ENCODE results near the gene DAZAP1. TPM values are rescaled to one million over a fixed set of nuclear protein-coding genes. Genes with fewer than 3 reads are reported as not detected.

The DAZAP1 gene
- total RNA-seq, 2 experiments from 2014 or later = 128 to 133 TPM

- H3K4me3 ChIP-seq (ENCODE audit: low read length) = no peak overlapping the region
- peaks cover 78% of the 10 kb centered on the region for H3K4me1 ChIP-seq (ENCODE audit: insufficient read depth, low read length)
- ChIA-PET POLR2A (interaction anchor here (0.9 to 2.6 kb wide), 3 partner anchors 8 to 142 kb away, joined by 3 to 11 read pairs (median 3); partner anchors contain the start of gene CIRBP), CTCF (no interaction called here)
- TF ChIP-seq, protein P1, sequence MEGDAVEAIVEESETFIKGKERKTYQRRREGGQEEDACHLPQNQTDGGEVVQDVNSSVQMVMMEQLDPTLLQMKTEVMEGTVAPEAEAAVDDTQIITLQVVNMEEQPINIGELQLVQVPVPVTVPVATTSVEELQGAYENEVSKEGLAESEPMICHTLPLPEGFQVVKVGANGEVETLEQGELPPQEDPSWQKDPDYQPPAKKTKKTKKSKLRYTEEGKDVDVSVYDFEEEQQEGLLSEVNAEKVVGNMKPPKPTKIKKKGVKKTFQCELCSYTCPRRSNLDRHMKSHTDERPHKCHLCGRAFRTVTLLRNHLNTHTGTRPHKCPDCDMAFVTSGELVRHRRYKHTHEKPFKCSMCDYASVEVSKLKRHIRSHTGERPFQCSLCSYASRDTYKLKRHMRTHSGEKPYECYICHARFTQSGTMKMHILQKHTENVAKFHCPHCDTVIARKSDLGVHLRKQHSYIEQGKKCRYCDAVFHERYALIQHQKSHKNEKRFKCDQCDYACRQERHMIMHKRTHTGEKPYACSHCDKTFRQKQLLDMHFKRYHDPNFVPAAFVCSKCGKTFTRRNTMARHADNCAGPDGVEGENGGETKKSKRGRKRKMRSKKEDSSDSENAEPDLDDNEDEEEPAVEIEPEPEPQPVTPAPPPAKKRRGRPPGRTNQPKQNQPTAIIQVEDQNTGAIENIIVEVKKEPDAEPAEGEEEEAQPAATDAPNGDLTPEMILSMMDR (IDR thresholded peaks at IDR 0.05) = no peak
- H3K9me3 ChIP-seq (ENCODE audit: control insufficient read depth in 1 of 2, insufficient read depth in 1 of 2, low read length in 2 of 2) = no peaks in the 10 kb centered on the region
- Mint-ChIP-seq H3K9me3 (no peaks in the 10 kb centered on the region), H3K36me3 (ENCODE audit: low read depth) (peaks cover 44% of the 10 kb centered on the region), H3K4me1 (ENCODE audit: low read depth) (peaks cover 63% of the 10 kb centered on the region), H3K4me3 (peak overlapping the region; percentile 96), H3K27ac (peak overlapping the region; percentile 97), H3K27me3 (no peaks in the 10 kb centered on the region)
- DNase-seq (peak in 1 of 14 experiments; percentile 38), ATAC-seq (ENCODE audit: poor library complexity) (no peak)
- H3K36me3 ChIP-seq (ENCODE audit: insufficient read depth, low read length) = peaks cover 38% of the 10 kb centered on the region
- no peaks in the 10 kb centered on the region for H3K27me3 ChIP-seq (ENCODE audit: control insufficient read depth in 1 of 2, insufficient read depth in 2 of 2, low read length in 2 of 2)
- intact Hi-C loops (cut with DNase I, micrococcal nuclease) = no loop called here
- peak overlapping the region in 1 of 2 donors; percentile 23 for H3K27ac ChIP-seq (ENCODE audit: low read depth in 1 of 2, low read length in 2 of 2)
Measured at GRCh38 chr19:1410136-1410786, 2.9 kb downstream of the DAZAP1 start.

DNA sequence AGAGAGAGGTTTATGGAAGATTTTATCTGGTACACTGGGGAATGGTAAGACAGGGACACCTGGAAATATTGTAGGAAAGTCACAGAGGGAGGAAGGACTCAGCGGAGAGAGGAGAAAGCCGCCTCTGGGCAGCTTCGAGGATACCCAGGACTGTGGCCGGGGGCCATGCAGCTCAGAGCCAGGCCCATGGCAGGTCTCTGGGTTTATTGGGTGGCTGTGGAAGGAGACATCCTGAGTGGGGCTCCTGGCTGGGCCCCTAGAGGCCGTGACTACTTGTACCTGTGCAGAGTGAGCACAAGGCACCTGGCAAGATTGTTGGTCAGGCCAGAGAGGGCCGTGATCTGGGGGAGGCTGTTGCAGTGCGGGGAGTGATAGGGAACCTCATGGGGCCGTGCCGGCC lies 3.4 kb downstream of the DAZAP1 start:
- Mint-ChIP-seq H3K4me1 (ENCODE audit: low read depth) (peaks cover 68% of the 10 kb centered on the region), H3K36me3 (ENCODE audit: low read depth) (peaks cover 50% of the 10 kb centered on the region), H3K27ac (peak overlapping the region; percentile 97), H3K4me3 (peak overlapping the region; percentile 96), H3K27me3 (no peaks in the 10 kb centered on the region), H3K9me3 (no peaks in the 10 kb centered on the region)
- ChIA-PET POLR2A (interaction anchor here (2.6 kb wide), 1 partner anchor 142 kb away, joined by 11 read pairs; the partner anchor contains the start of gene CIRBP), CTCF (no interaction called here)
- Histone ChIP-seq H3K36me3 (ENCODE audit: insufficient read depth, low read length) (peaks cover 38% of the 10 kb centered on the region), H3K27me3 (ENCODE audit: control insufficient read depth in 1 of 2, insufficient read depth in 2 of 2, low read length in 2 of 2) (no peaks in the 10 kb centered on the region), H3K4me3 (ENCODE audit: low read length) (no peak overlapping the region), H3K9me3 (ENCODE audit: control insufficient read depth in 1 of 2, insufficient read depth in 1 of 2, low read length in 2 of 2) (no peaks in the 10 kb centered on the region), H3K4me1 (ENCODE audit: insufficient read depth, low read length) (peaks cover 83% of the 10 kb centered on the region), H3K27ac (ENCODE audit: low read depth in 1 of 2, low read length in 2 of 2) (peak overlapping the region in 1 of 2 donors; percentile 30)
- intact Hi-C loops (cut with DNase I, micrococcal nuclease) = no loop called here
- ATAC-seq (ENCODE audit: poor library complexity) (no peak), DNase-seq (no peak)
- TF ChIP-seq, protein P1 (IDR thresholded peaks at IDR 0.05) = no peak

DNA sequence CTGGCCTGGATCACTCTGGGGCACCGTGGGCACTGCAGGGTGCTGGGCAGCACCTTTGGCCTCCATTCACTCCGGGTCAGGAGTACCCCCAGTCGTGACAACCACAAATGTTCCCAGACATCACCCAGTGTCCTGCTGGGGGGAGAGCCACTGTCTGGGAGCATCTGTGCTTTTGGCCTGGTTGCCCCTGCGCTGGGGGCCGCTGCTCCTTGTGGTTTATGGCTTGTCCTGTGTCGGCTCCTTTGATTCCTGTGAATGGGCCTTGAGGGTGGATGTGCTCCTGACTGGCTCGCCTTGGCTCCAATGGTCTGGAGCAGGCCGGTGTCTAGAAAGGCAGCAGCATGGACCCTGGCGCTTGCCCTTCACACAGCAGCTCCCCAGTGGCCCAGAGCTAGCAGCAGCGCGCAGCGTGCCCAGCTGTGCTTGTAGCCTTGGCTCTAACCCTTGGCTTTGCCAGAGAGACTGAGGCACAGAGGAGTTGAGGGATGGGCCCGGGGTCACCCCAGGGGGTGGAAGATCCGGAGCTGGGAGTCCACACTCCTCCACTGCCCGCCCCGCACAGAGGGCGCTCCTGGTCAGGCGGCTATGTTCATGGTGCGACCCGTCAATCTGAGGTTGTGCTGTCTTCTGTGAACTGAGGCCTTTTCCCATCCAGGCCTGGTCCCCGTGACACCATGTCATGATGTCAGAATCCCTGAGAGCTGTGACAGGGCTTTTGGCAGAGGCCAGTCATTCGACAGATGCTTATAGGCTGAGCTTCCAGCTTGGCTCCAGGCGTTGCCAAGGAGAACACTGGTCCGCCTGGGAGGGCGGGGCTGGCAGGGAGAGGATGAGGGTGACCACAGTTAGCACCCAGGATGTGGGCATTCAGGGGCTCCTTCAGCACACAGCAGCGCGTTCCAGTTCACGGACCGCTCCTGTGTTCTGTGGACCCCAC lies 4.1 kb downstream of the DAZAP1 start:
- DNase-seq (peak in 4 of 14 experiments; percentile 15 to 75 (median 48)), ATAC-seq (ENCODE audit: poor library complexity) (no peak)
- Histone ChIP-seq H3K36me3 (ENCODE audit: insufficient read depth, low read length) (peaks cover 42% of the 10 kb centered on the region), H3K9me3 (ENCODE audit: control insufficient read depth in 1 of 2, insufficient read depth in 1 of 2, low read length in 2 of 2) (no peaks in the 10 kb centered on the region), H3K27ac (ENCODE audit: low read depth in 1 of 2, low read length in 2 of 2) (peak overlapping the region; percentile 22 to 30), H3K27me3 (ENCODE audit: control insufficient read depth in 1 of 2, insufficient read depth in 2 of 2, low read length in 2 of 2) (no peaks in the 10 kb centered on the region), H3K4me3 (ENCODE audit: low read length) (no peak overlapping the region), H3K4me1 (ENCODE audit: insufficient read depth, low read length) (peaks cover 84% of the 10 kb centered on the region)
- CTCF ChIA-PET = no interaction called here
- TF ChIP-seq, protein P1 (IDR thresholded peaks at IDR 0.05) = no peak
- Mint-ChIP-seq H3K27me3 (no peaks in the 10 kb centered on the region), H3K4me3 (peak overlapping the region; percentile 96), H3K4me1 (ENCODE audit: low read depth) (peaks cover 67% of the 10 kb centered on the region), H3K9me3 (no peaks in the 10 kb centered on the region), H3K36me3 (ENCODE audit: low read depth) (peaks cover 55% of the 10 kb centered on the region), H3K27ac (peak overlapping the region; percentile 97)
- intact Hi-C loops (cut with DNase I, micrococcal nuclease) = no loop called here
- POLR2A ChIA-PET = no interaction called here

Measured in CD4-positive, alpha-beta T cell (primary cell).